B cell (primary cell): ENCODE measurements around the gene CSTF1. TPM values are rescaled to one million over a fixed set of nuclear protein-coding genes. Genes with fewer than 3 reads are reported as not detected.
A peak's percentile ranks its signal among the peaks of the same experiment; 100 is the strongest.

Source experiments
- ATAC-seq: fragments of 200-7000 bp; cut with Tn5 transposase; one replicate; pipeline ENCODE4 v1.10.0; 2021; ENCODE audit warnings: low read depth, mild to moderate bottlenecking, moderate number of reproducible peaks, moderate library complexity
- CTCF ChIA-PET: fragments of 350-600 bp; sonication (Branson Sonifier 250); formaldehyde crosslinking; loops from one replicate; lab custom pipeline; 2021; ENCODE audit warnings: antibody characterized with exemption, inconsistent platforms; lab: Charles Lee
- POLR2A ChIA-PET: fragments of 350-600 bp; sonication (Branson Sonifier 250); formaldehyde crosslinking; loops from one replicate; lab custom pipeline; 2021; ENCODE audit warnings: antibody characterized with exemption; lab: Charles Lee
- DNase-seq: peaks from one replicate; pipeline ENCODE4 v3.0.0; 2013
- H2AFZ ChIP-seq: 2 replicates; pipeline ENCODE4 v1.6.1; 2012; ENCODE audit warnings: mild to moderate bottlenecking, low read depth, low read length; ENCODE audit not compliant: insufficient read depth, poor library complexity, severe bottlenecking
- H3K27ac ChIP-seq, 2 donors: 1 replicate in 1 of 2; 2 replicates in 1 of 2; pipeline ENCODE4 v1.5.1; 2012 to 2013; ENCODE audit warnings: low read length in 2 of 2, mild to moderate bottlenecking in 2 of 2, moderate library complexity in 1 of 2
- H3K27me3 ChIP-seq, 4 experiments: fragments of 200-600 bp in 1 of 4; sonication (generic) in 1 of 4; replicated peaks in 1 of 4; 1 replicate in 2 of 4; 2 replicates in 2 of 4; pipeline versions ENCODE4 v1.6.1 to v1.7.0; 2013 to 2016; ENCODE audit warnings: low read length in 3 of 4, mild to moderate bottlenecking in 2 of 4, mixed read lengths in 1 of 4, moderate library complexity in 1 of 4; ENCODE audit not compliant: insufficient read depth in 4 of 4, control insufficient read depth in 3 of 4; ENCODE audit errors: control extremely low read depth in 1 of 4
- H3K36me3 ChIP-seq, 2 experiments: replicated peaks in 1 of 2; 1 replicate in 1 of 2; 2 replicates in 1 of 2; pipeline versions ENCODE4 v1.6.1 to v1.7.1; 2013; ENCODE audit warnings: low read length in 1 of 2; ENCODE audit not compliant: insufficient read depth in 2 of 2, control insufficient read depth in 1 of 2; ENCODE audit errors: control extremely low read depth in 1 of 2, extremely low read depth in 1 of 2
- H3K4me1 ChIP-seq, 2 donors: fragments of 200-600 bp in 1 of 2; sonication (generic) in 1 of 2; 1 replicate in 1 of 2; 2 replicates in 1 of 2; pipeline versions ENCODE4 v1.5.1 to v1.6.1; 2013 to 2017; ENCODE audit warnings: low read length in 2 of 2; ENCODE audit not compliant: control insufficient read depth in 2 of 2, insufficient read depth in 2 of 2
- H3K4me2 ChIP-seq: replicated peaks from 2 replicates; pipeline ENCODE3; 2012; ENCODE audit warnings: mild to moderate bottlenecking, low read depth, low read length; ENCODE audit not compliant: poor library complexity, severe bottlenecking
- H3K4me3 ChIP-seq, 5 experiments: fragments of 200-600 bp in 1 of 5; sonication (generic) in 1 of 5; 1 replicate in 3 of 5; 2 replicates in 2 of 5; pipeline versions ENCODE4 v1.5.1 to v1.7.0; 2011 to 2016; ENCODE audit warnings: low read length in 4 of 5, mild to moderate bottlenecking in 4 of 5, low read depth in 2 of 5, control low read depth in 1 of 5, moderate library complexity in 1 of 5; ENCODE audit not compliant: insufficient read depth in 1 of 5; ENCODE audit errors: control extremely low read depth in 1 of 5, extremely low read depth in 1 of 5
- H3K79me2 ChIP-seq: fragments of 200-600 bp; sonication (generic); one replicate; pipeline ENCODE4 v1.6.0; 2016; ENCODE audit warnings: low read length; ENCODE audit not compliant: control insufficient read depth, insufficient read depth
- H3K9ac ChIP-seq: fragments of 200-600 bp; sonication (generic); 2 replicates; pipeline ENCODE4 v1.6.1; 2017; ENCODE audit warnings: mild to moderate bottlenecking, low read length, moderate library complexity
- H3K9me3 ChIP-seq, 3 donors: one replicate each; pipeline versions ENCODE4 v1.6.1 to v1.7.1; 2013; ENCODE audit warnings: low read length in 2 of 3; ENCODE audit not compliant: control insufficient read depth in 2 of 3, insufficient read depth in 1 of 3; ENCODE audit errors: control extremely low read depth in 1 of 3
- H4K20me1 ChIP-seq: 2 replicates; pipeline ENCODE4 v1.6.0; 2012; ENCODE audit warnings: mild to moderate bottlenecking, low read length; ENCODE audit not compliant: insufficient read depth, control insufficient read depth, poor library complexity, severe bottlenecking
- H3K27ac Mint-ChIP-seq: one replicate; pipeline ENCODE4 v1.8.0; 2021; ENCODE audit warnings: mixed read lengths
- H3K27me3 Mint-ChIP-seq: one replicate; pipeline ENCODE4 v1.8.0; 2021; ENCODE audit warnings: mixed read lengths
- H3K4me1 Mint-ChIP-seq: one replicate; pipeline ENCODE4 v1.8.0; 2021; ENCODE audit warnings: mixed read lengths
- H3K4me3 Mint-ChIP-seq: one replicate; pipeline ENCODE4 v1.8.0; 2021; ENCODE audit warnings: mixed read lengths
- H3K9me3 Mint-ChIP-seq: one replicate; pipeline ENCODE4 v1.8.0; 2022; ENCODE audit warnings: mixed read lengths; ENCODE audit not compliant: insufficient read depth
- EZH2 ChIP-seq: IDR thresholded peaks from 2 replicates; pipeline ENCODE4 v1.6.1; 2012; ENCODE audit warnings: borderline replicate concordance, low read depth, mild to moderate bottlenecking, moderate library complexity, low read length; ENCODE audit not compliant: insufficient read depth, poor library complexity, severe bottlenecking
- WGBS: methylation state at CpG from one replicate; pipeline ENCODE4 v1.1.5; 2013; ENCODE audit warnings: missing lambda C conversion rate; ENCODE audit not compliant: insufficient coverage; 5-methylcytosine and 5-hydroxymethylcytosine counted together
- intact Hi-C: fragments of 100-400 bp; cut with micrococcal nuclease; formaldehyde crosslinking; loops from one replicate; pipeline ENCODE4 v1.10.0; 2022
- polyA plus RNA-seq: library from polyadenylated mRNA; depleted of rRNA; stranded (reverse); fragments of >200 nt; gene quantifications from 2 replicates; pipeline ENCODE4 v1.2.3, GENCODE V29; 2012
- total RNA-seq, 2 donors: library from RNA; stranded (reverse); fragments of 120-200 nt in 1 of 2; gene quantifications; 1 replicate in 1 of 2; 2 replicates in 1 of 2; pipeline versions ENCODE4 v1.2.3 to v1.2.4, GENCODE V29; 2013 to 2022
- TF ChIP-seq, protein P1 (sequence below): fragments of 200-600 bp; IDR thresholded peaks from one replicate; pipeline ENCODE4 v1.8.0; 2022; ENCODE audit warnings: antibody characterized with exemption, mild to moderate bottlenecking

CSTF1 gene
- total and polyA plus RNA-seq, 2 donors (not counting 1 experiment from before 2014, with no cell fraction given), result 18.3 to 33.8 TPM

DNA sequence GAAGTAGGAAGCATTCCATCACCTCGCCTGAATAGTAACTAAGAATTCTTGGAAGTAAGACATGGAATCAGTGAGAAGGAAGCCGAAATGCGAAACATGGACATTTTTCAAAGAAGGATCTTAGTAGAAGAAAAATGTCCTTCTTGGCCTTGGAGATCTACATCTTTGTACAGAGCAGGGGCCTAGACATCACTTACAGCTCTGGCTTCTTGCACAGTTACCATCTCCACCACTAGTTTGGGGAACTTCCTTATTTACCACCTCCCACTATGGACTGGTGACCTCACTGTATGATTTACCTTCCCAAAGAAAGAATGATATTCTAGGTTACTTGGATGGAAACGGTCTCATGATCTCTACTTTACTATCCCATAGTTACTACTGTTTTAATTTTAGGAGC lies 35.4 kb downstream of the CSTF1 start:
- ATAC-seq (no peak), DNase-seq (no peak)
- H3K4me2 ChIP-seq, result no peak overlapping the region
- TF ChIP-seq, protein P1, sequence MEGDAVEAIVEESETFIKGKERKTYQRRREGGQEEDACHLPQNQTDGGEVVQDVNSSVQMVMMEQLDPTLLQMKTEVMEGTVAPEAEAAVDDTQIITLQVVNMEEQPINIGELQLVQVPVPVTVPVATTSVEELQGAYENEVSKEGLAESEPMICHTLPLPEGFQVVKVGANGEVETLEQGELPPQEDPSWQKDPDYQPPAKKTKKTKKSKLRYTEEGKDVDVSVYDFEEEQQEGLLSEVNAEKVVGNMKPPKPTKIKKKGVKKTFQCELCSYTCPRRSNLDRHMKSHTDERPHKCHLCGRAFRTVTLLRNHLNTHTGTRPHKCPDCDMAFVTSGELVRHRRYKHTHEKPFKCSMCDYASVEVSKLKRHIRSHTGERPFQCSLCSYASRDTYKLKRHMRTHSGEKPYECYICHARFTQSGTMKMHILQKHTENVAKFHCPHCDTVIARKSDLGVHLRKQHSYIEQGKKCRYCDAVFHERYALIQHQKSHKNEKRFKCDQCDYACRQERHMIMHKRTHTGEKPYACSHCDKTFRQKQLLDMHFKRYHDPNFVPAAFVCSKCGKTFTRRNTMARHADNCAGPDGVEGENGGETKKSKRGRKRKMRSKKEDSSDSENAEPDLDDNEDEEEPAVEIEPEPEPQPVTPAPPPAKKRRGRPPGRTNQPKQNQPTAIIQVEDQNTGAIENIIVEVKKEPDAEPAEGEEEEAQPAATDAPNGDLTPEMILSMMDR, result no peak
- TF ChIP-seq EZH2, result no peak
- H3K36me3 ChIP-seq, result no peaks in the 10 kb centered on the region
- H3K9ac ChIP-seq, result no peak overlapping the region
- H4K20me1 ChIP-seq, result no peaks in the 10 kb centered on the region
- Mint-ChIP-seq H3K4me1 (peaks cover 27% of the 10 kb centered on the region), H3K4me3 (no peak overlapping the region), H3K9me3 (no peaks in the 10 kb centered on the region), H3K27me3 (peaks cover 9% of the 10 kb centered on the region), H3K27ac (no peak overlapping the region)
- POLR2A ChIA-PET, result no interaction called here
- H2AFZ ChIP-seq, result no peak overlapping the region
- intact Hi-C loops, result no loop called here
- CTCF ChIA-PET, result no interaction called here
- peaks cover 13 to 22% of the 10 kb centered on the region in 2 donors for H3K4me1 ChIP-seq
- H3K79me2 ChIP-seq, result no peaks in the 10 kb centered on the region
- H3K9me3 ChIP-seq, result no peaks in the 10 kb centered on the region
- H3K4me3 ChIP-seq, result no peak overlapping the region
- peaks cover 0 to 13% (median 3%) of the 10 kb centered on the region in 4 experiments for H3K27me3 ChIP-seq
- 94% methylated on average over 2 of the region's 4 CpGs for WGBS
- H3K27ac ChIP-seq, result no peak overlapping the region

DNA sequence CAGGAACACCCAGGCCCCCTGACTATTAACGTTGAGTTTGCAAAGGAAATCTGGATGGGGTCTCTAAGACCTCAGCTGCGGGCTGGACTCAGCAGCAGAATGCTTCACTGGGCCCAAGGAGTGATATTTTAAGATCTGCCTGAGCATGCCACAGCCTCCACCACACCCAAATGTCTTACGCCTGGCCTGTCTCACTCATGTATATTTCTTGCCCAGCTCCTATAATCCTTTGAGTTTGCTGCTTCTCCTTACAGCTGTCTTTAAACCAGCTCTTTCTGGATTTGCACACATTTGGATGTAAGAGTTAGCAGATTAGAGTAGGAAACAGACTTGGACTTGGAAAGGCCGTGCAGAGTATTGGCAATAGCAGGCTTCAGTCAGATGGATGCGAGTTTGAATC lies 36.0 kb downstream of the CSTF1 start:
- no peak for DNase-seq
- Mint-ChIP-seq H3K27me3 (peaks cover 9% of the 10 kb centered on the region), H3K27ac (no peak overlapping the region), H3K4me3 (peak overlapping the region; percentile 3), H3K9me3 (no peaks in the 10 kb centered on the region), H3K4me1 (peaks cover 27% of the 10 kb centered on the region)
- 84% methylated on average over 4 of the region's 5 CpGs for WGBS
- Histone ChIP-seq H3K27ac (no peak overlapping the region), H3K9ac (no peak overlapping the region), H3K4me1 (peaks cover 13 to 22% of the 10 kb centered on the region in 2 donors), H3K36me3 (no peaks in the 10 kb centered on the region), H2AFZ (no peak overlapping the region), H3K9me3 (no peaks in the 10 kb centered on the region), H3K27me3 (peaks cover 0 to 13% (median 3%) of the 10 kb centered on the region in 4 experiments), H3K79me2 (no peaks in the 10 kb centered on the region), H4K20me1 (no peaks in the 10 kb centered on the region), H3K4me3 (no peak overlapping the region), H3K4me2 (no peak overlapping the region)
- ATAC-seq, result no peak
- CTCF ChIA-PET, result no interaction called here
- POLR2A ChIA-PET, result no interaction called here
- TF ChIP-seq, protein P1, result no peak
- TF ChIP-seq EZH2, result no peak
- intact Hi-C loops, result no loop called here
